Measurements from ENCODE around the gene ZDHHC20.

- peak in 2 of 3 experiments; percentile 49 to 52 for TF ChIP-seq CTCF (IDR thresholded peaks at IDR 0.05)
- no peak for TF ChIP-seq POLR2A (IDR thresholded peaks at IDR 0.05)
Measured at GRCh38 chr13:21478881-21479808, 20.0 kb upstream of the ZDHHC20 start.

Data from testis (tissue), 2 donors.